GM18498 (cell line): ENCODE measurements around the gene TECPR2.

ENCODE experiments used
- ATAC-seq: cut with Tn5 transposase; IDR thresholded peaks from one replicate; pipeline ENCODE4 v1.9.1; 2021; ENCODE audit warnings: mild to moderate bottlenecking, moderate library complexity; ENCODE audit not compliant: unreplicated experiment

Gene TECPR2

DNA sequence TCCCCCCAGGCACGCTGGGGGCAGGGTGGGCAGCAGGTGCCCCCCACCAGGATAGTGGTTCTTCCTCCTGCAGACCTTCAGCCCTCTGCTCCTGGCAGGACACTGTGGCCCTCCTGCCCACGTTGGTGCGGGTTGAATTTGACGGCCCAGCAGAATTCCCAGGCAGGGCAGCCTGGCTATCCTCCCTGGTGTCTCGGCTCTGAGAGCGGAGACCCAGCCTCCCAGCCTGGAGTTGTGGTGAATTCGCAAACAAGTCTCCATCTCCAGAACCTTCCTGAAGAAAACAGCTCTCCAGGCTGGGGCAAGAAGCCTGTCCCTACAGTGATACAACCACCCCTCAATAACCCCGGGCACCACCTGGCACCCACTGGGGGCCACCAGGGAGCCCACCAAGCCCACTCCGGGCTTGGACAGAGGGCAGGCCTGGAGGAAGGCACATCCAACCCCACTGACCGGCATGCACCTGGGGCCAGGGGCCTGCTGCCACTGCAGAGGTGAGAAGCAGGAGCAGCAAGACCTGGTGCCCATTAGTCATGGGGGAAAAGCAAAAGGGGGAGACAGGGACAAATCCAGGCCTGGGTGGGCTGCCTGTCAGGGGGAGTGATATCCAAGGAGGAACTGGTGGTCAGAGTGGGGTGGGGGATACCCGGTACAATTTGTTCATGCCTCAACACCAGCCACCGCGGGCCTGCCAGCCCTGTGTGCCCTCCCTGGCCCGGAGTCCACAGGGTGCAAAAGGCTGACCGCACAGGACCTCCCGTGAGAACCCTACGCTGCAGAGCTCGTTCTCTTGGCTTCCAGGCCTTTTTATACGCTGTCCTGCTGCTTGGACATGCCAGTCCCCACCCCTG, 143.3 kb downstream of the TECPR2 start:
- ATAC-seq = no peak

GRCh38 chr14:102506626-102506925, 143.8 kb downstream of the TECPR2 start:
- ATAC-seq = no peak

DNA sequence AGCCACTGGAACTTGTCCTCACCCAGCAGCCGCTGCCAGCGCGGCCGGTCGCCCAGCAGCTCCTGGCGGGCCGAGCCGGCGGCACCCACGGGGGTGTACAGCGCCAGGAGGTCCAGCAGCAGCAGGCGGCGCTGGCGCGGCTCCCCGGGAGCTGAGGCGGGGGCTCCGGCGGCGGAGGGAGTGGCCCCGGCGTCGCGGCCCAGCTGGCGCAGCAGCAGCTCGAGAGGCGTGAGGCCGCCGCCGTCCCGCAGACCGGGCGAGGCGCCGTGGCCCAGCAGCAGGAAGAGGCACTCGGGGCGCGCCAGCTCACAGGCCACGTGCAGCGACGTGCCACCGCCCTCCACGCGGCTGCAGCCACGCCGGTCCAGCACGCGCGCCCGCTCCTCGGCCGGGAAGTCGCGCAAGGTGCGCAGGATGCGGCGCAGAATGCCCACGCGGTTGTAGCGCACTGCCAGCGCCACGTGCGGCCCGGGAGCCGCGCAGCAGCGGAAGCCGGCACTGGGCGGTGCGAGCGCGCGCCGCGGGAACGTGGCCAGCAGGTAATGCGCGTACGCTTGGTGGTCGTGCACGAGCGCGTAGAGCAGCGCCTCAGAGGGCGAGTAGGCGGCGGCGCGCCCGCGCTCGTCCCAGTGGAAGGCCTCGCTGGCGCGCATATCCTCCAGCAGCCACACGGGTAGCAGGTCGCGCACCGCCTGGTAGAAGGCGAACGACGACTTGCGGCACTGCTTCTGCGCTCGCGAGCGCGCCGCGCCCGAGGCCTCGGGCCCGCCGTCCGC, 144.5 kb downstream of the TECPR2 start:
- ATAC-seq = no peak

- ATAC-seq = no peak
Observed at GRCh38 chr14:102507857-102508312, 145.1 kb downstream of the TECPR2 start.

- ATAC-seq = no peak
Observed at GRCh38 chr14:102508410-102508773, 145.7 kb downstream of the TECPR2 start.

GRCh38 chr14:102508774-102509745, 146.3 kb downstream of the TECPR2 start:
- peak; percentile 10 for ATAC-seq

DNA sequence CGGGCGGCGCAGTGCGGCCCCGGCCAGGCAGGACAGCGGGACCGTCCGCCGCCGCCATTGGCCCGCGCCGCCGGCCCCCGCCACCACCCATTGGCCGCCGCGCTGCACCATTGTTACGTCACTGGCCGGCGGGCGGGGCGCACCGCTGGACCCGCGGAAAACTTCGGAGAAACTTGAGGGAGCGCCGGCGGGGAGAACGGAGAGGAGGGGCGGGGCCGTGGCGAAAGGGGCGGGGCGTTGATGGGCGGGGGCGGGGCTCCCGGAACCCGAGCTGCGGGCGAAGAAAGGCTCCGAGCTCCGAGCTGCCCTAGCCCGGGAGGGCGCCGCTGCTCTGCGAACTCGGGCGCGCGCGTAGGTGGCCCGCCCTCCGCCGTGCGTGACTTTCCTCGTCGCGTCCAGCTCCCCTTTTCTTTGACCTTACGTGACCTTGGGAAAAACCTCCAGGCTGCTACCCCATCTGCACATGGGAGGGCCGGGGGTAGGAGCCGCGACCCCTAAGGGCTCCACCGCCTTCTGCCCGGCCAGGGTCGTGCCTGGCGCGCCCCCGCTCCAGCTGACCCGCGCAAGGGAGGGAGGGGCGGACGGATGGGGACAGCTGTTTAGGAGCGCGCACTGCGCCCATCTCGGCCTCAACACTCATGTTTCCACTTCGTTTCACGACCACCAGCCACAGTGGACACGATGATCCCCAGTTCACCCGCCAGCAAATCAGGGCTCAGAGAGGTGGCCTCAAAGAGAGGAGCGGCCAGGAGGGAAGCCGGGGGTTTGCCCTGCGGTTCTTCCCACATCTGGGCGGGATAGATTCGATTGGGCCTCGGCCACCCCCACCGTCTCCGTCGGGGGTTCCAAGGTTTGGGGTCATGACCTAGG, 147.2 kb downstream of the TECPR2 start, which contains the start of gene ANKRD9:
Gene ANKRD9, minus strand, starts transcription at position 31 of the 870 bp plus-strand sequence. CDS start 1,887 bp downstream, outside the sequence.
- peak; percentile 75 for ATAC-seq

- no peak for ATAC-seq
Observed at GRCh38 chr14:102510616-102511520, 148.1 kb downstream of the TECPR2 start.

DNA sequence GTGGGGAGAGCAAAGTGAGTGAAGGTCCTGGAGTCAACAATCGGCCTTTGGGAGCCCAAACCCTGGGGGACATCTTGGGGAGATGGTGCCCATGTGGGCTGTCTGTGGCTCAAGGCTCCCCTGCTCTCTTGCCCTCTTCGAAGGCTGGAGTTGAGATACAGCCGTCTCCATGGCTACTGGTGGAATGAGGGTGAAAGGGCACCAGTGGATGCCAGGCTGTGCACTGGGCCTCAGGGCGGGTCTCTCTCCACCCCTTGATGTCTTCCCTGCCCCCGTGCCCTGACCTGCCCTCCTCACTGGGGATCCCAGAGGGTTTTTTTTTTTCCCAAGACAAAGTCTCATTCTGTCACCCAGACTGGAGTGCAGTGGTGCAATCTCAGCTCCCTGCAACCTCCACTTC, 148.8 kb downstream of the TECPR2 start:
- ATAC-seq = no peak

DNA sequence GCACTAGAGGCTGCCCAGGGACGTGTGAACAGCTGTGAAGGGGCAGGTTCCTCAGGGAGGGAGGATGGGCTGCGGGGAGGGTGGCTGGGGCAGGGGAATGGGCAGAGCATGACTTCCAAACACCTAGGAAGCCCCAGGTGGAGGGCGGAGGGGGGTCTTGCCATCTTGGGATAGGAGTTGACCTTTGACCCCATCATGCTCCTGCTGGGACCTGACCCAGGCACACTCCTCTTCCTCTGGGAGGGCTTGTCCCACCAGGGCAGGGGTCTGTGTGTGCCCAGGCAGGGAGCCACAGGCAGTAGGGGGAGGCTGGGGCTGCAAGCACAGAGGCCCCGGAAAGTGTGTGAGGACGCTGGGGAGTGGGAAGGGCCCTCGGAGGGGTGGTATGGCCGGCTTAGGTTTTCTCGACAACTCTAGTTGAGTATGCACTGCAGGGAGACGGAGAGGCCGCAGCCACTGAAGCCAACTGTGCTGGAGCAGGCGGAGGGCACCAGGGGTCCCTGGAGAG, 150.1 kb downstream of the TECPR2 start:
- ATAC-seq = no peak

DNA sequence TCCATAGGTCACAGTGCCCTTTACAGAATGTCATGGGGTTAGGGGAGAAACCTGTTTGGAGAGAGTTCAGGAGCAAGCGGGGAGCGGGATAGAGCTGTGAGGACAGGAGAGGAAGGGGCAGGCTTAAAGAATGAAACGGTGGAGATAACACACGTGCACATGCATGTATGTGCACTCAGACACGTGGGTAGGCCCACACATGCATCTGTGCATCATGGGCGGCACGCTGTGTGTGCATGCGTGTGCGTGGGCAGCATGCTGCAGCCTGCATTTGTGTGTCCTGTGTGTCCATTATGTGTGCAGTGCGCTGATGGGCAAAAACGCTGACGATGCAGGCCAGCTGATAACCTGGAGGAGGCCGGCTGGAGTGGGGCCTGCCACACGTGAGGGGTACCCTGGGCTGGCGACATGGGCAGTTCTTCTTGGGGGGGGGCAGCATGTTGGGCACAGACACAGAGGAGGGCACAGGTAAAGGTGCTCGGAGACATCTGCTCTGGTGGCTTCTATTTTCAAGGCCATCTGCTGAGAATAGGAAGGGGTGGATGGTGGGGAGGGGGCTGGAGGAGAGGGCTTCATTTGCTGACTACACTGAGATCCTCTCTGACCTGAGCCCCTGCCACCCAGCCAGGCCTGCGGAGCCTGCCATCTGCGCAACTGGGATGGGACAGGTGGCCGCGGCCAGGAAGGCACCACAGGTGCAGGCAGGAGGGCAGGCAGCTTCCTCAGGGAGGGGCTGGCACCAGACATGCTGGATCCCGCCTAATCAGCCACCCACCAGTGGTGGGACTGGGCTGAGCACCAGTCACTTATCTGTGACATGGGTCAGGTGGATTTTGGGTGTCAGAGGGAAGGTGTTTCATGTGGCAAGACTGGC, 151.4 kb downstream of the TECPR2 start:
- ATAC-seq = no peak

DNA sequence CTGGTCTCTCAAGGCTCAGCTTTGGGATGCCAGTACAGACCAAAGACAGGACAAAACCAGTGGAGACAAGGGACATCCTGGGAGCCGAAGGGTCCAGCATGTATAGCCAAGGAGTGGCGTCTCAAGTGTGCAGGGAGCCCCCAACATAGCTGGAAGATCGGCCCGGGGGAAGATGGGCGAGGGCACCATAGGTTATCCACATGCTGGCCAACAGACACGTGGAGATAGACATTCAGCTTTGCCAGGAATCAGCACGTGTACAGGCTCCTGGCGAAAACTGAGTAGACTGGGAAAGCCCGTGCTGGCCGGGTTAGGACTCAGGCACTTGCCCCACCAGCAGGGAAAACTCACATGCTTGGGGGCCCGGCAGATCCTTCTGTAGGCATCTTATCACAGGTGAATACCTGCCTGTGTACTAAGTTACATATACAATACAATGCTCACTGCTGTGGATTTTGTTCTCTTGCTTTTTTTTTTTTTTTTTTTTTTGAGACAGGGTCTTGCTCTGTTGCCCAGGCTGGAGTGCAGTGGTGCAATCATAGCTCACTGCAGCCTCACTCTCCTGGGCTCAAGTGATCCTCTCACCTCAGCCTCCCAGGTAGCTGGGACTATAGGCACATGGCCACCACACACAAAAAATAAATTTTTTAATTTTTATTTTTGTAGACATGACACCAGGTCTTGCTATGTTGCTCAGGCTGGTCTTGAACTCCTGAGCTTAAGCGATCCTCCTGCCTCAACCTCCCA, 152.4 kb downstream of the TECPR2 start:
- ATAC-seq = no peak

- peak; percentile 74 for ATAC-seq
Observed at GRCh38 chr14:102516531-102517391, 154.0 kb downstream of the TECPR2 start.

DNA sequence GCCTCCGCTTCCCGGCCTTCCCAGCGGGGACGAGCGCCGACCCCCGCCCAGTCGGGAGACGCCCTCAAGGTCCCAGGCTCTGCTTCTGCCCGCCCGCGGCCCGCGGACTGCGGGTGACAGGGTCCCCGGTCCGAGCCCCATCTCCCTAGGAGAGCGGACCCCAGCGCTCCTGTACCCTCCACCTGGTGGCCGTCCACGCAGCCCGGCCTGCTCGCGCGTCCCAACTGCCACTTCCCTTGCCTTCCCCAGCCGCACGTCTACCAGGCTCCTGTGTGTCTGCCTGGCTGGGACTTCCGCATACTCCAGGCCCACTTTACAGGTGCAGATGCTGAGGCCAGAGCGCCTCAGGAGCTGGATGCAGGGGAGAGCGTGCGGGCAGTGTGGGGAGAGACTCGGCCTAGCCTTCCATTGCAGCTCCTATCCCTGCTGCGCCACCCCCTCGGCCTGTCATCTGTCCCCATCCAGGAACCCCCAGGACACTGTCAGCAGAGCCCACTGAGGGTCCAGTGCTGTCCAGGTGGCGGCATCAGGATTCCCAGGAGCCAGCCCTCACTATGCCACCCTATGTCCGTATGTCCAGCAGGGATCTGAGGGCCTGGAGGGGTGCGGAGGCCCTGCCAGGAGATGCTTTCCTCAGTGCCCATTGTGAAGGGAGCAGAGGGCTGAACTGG, 154.8 kb downstream of the TECPR2 start:
- ATAC-seq = no peak

GRCh38 chr14:102518063-102518648, 155.4 kb downstream of the TECPR2 start:
- ATAC-seq = no peak
